ENCODE data around the gene PHLDB3. TPM values are rescaled to one million over a fixed set of nuclear protein-coding genes. Genes with fewer than 3 reads are reported as not detected.

The PHLDB3 gene
- total RNA-seq, 1 donor from 2014 or later = 7.8 TPM

DNA sequence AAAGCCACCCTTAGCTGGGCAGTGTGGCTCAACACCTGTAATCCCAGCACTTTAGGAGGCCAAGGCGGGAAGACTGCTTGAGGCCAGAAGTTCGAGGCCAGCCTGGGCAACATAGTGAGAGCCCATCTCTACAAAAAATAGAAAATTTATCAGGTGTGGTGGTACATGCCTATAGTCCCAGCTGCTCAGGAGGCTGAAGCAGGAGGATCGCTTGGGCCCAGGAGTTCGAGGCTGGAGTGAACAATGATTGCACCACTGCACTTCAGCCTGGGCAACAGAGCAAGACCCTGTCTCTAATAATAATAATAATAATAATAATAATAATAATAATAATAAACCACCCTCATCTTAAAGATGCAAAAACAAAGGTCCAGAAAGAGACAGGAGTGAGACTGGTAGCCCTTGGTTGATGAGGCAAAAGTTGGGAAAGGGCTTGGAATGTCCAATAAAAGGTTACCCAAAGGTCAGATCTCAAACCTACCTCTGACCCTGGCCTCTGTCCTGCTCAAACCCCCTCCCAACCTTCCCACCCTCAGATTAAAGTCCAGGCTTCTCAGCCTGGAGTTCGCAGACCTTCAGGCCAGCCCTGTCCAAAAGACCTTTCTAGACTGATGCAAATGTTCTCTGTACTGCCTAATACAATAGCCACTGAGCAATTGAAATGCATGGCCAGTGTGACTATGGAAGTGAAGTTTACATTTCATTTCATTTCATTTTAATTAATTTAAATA, 37.5 kb upstream of the PHLDB3 start:
- Histone ChIP-seq H3K4me3 (no peak overlapping the region), H3K27me3 (ENCODE audit: low read depth) (no peaks in the 10 kb centered on the region), H3K4me1 (no peaks in the 10 kb centered on the region), H3K27ac (no peak overlapping the region), H3K36me3 (peaks cover 70% of the 10 kb centered on the region), H3K9me3 (no peaks in the 10 kb centered on the region)
- DNase-seq = no peak
- intact Hi-C loops (cut with DNase I) = no loop called here
- ATAC-seq = no peak
- TF ChIP-seq, protein P1, sequence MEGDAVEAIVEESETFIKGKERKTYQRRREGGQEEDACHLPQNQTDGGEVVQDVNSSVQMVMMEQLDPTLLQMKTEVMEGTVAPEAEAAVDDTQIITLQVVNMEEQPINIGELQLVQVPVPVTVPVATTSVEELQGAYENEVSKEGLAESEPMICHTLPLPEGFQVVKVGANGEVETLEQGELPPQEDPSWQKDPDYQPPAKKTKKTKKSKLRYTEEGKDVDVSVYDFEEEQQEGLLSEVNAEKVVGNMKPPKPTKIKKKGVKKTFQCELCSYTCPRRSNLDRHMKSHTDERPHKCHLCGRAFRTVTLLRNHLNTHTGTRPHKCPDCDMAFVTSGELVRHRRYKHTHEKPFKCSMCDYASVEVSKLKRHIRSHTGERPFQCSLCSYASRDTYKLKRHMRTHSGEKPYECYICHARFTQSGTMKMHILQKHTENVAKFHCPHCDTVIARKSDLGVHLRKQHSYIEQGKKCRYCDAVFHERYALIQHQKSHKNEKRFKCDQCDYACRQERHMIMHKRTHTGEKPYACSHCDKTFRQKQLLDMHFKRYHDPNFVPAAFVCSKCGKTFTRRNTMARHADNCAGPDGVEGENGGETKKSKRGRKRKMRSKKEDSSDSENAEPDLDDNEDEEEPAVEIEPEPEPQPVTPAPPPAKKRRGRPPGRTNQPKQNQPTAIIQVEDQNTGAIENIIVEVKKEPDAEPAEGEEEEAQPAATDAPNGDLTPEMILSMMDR (IDR thresholded peaks at IDR 0.05) = no peak

DNA sequence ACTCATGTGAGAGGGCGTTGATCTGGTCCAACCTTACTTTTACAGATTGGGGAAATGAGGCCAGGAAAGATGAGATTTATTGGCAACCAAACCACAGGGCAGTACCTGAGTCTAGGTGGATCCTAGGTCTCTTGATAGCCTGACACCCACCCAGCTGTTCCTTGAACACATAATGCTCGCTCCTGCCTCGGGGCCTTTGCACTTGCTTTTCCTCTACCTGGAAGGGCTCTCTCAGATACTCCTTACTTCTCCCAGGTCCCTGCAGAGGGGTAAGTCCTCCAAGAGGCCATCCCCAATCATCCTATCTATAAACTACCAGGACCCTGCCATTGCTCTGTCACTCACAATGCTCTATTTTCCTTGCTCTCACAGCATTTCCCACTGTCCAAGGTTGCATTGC, 35.8 kb upstream of the PHLDB3 start:
- no peak for ATAC-seq
- Histone ChIP-seq H3K36me3 (peaks cover 68% of the 10 kb centered on the region), H3K27ac (no peak overlapping the region), H3K4me1 (no peaks in the 10 kb centered on the region), H3K9me3 (no peaks in the 10 kb centered on the region), H3K27me3 (ENCODE audit: low read depth) (no peaks in the 10 kb centered on the region), H3K4me3 (no peak overlapping the region)
- DNase-seq = no peak
- TF ChIP-seq, protein P1 (IDR thresholded peaks at IDR 0.05) = no peak
- intact Hi-C loops (cut with DNase I) = no loop called here

- peaks cover 54% of the 10 kb centered on the region for H3K36me3 ChIP-seq
- intact Hi-C loops (cut with DNase I) = no loop called here
Observed at GRCh38 chr19:43538922-43539321, 34.4 kb upstream of the PHLDB3 start.

GRCh38 chr19:43534816-43535761, 30.5 kb upstream of the PHLDB3 start:
- ATAC-seq (no peak), DNase-seq (peak; percentile 63)
- peak overlapping the region; percentile 89 for H3K27ac ChIP-seq
- TF ChIP-seq, protein P1 (IDR thresholded peaks at IDR 0.05) = peak; percentile 48
- peaks cover 17% of the 10 kb centered on the region for H3K36me3 ChIP-seq
- H3K27me3 ChIP-seq (ENCODE audit: low read depth) = no peaks in the 10 kb centered on the region
- intact Hi-C loops (cut with DNase I) = no loop called here
- H3K4me1 ChIP-seq = peaks cover 16% of the 10 kb centered on the region
- H3K9me3 ChIP-seq = no peaks in the 10 kb centered on the region
- H3K4me3 ChIP-seq = no peak overlapping the region

More at GRCh38 chr19:43538922-43539321, 34.4 kb upstream of the PHLDB3 start:
- Histone ChIP-seq H3K27ac (no peak overlapping the region), H3K27me3 (ENCODE audit: low read depth) (no peaks in the 10 kb centered on the region), H3K4me1 (peaks cover 4% of the 10 kb centered on the region), H3K4me3 (no peak overlapping the region), H3K9me3 (no peaks in the 10 kb centered on the region)
- ATAC-seq = no peak
- TF ChIP-seq, protein P1 (IDR thresholded peaks at IDR 0.05) = no peak
- DNase-seq = no peak

DNA sequence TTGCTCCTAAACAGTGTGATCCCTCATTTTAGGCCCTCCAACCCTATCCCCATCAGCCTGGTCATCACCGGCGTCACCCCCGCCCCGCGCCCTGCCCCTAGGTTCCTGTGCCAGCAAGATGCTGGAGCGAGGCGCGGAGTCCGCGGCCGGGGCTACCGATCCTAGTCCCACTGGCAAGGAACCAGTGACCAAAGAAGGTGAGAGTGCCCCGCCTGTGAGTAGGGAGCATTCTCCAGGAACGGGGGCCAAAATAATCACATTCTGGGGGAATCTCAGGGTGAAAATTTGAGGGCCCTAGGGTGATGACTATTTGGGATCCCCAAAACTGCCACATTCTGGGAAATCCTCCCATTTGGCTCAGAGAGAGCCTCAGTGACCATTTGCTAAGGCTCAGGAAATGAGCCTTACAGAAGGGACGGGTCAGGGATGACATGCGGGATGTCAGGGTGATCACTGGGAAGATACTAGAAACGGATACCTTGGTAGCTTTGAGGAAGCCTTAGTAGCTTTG, 29.8 kb upstream of the PHLDB3 start:
- peak overlapping the region; percentile 71 for H3K4me3 ChIP-seq
- ATAC-seq (no peak), DNase-seq (no peak)
- H3K36me3 ChIP-seq = peaks cover 15% of the 10 kb centered on the region
- no peaks in the 10 kb centered on the region for H3K27me3 ChIP-seq (ENCODE audit: low read depth)
- TF ChIP-seq, protein P1 (IDR thresholded peaks at IDR 0.05) = no peak
- peaks cover 16% of the 10 kb centered on the region for H3K4me1 ChIP-seq
- peak overlapping the region; percentile 89 for H3K27ac ChIP-seq
- intact Hi-C loops (cut with DNase I) = no loop called here
- H3K9me3 ChIP-seq = no peaks in the 10 kb centered on the region

Measured in lower lobe of right lung (tissue), 2 donors.